Measurements from ENCODE around the gene RNF41. TPM values are rescaled to one million over a fixed set of nuclear protein-coding genes. Genes with fewer than 3 reads are reported as not detected.

The RNF41 gene
- total RNA-seq, 1 experiment from 2014 or later = 57.4 TPM

DNA sequence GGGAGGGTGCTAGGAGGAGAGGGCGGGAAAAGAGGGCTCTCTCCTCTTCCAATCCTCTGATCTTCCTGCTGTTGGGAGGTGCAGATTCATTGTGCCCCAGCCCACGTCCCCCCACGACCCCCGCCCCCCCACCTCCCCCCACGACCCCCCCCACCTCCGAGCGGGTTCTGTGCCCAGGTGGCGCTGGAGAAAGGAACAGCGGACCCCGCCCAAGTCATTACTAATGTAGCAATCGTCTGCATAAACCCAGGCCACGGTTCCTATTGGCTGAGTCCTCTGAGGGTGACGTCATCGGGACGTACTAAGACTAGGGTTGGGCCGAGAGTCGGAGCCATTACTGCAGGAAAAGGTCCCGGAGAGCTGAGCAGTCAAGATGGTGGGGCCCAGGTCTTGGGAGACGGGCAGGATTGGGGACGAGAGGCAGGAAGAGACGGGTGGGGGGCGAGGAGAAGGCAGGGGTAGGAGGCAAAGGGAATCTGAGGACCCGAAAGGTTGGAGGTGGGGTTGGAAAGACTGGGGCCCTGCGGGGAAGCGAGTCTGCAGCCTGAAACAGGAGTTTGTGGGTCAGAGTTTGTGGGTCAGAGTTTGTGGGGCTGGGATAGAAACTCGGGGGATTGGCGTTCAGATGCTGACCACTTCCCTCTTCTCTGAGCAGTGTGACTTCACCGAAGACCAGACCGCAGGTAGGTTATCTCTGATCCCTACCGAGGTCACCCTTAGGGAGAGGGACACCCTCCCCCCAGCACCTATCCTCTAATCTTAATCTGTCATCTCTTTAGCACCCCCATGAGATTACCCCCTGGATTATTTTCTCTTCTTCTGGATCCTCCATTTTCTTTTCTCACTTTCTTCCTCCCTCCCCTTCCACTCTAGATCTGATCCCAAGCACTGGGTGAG is 63.4 kb downstream of the RNF41 start, which contains the start of gene MYL6 (continued):
- TF ChIP-seq NFYB (CRISPR knock-in tag; conservative IDR thresholded peaks at IDR 0.05; ENCODE audit: low read depth) (peak; percentile 53), ELF4 (CRISPR knock-in tag; IDR thresholded peaks at IDR 0.05; ENCODE audit: low read depth) (no peak), OVOL2 (CRISPR knock-in tag; IDR thresholded peaks at IDR 0.05; ENCODE audit: borderline replicate concordance) (peak; percentile 17; the same call in 1 of the 2 replicates), ZNF396 (CRISPR knock-in tag; IDR thresholded peaks at IDR 0.05; ENCODE audit: borderline replicate concordance) (no peak), CDX4 (CRISPR knock-in tag; IDR thresholded peaks at IDR 0.05; ENCODE audit: borderline replicate concordance) (peak; percentile 49; the same call in 1 of the 2 replicates), ZNF121 (CRISPR knock-in tag; IDR thresholded peaks at IDR 0.05) (no peak), HMGXB4 (CRISPR knock-in tag; IDR thresholded peaks at IDR 0.05) (no peak), ZBTB21 (CRISPR knock-in tag; IDR thresholded peaks at IDR 0.05; ENCODE audit: borderline replicate concordance) (peak; percentile 76; the same call in 1 of the 2 replicates), NFE2L1 (CRISPR knock-in tag; IDR thresholded peaks at IDR 0.05) (peak; percentile 89), SMAD3 (CRISPR knock-in tag; IDR thresholded peaks at IDR 0.05; ENCODE audit: borderline replicate concordance) (no peak), ZNF425 (CRISPR knock-in tag; conservative IDR thresholded peaks at IDR 0.05) (peak; percentile 87; the same call in 1 of the 2 replicates), SOX15 (CRISPR knock-in tag; IDR thresholded peaks at IDR 0.05) (peak; percentile 69; the same call in 1 of the 2 replicates), ZNF532 (CRISPR knock-in tag; IDR thresholded peaks at IDR 0.05; ENCODE audit: borderline replicate concordance) (peak; percentile 97), CREM (CRISPR knock-in tag; IDR thresholded peaks at IDR 0.05) (peak; percentile 44; the same call in 1 of the 2 replicates), TCF7 (CRISPR knock-in tag; IDR thresholded peaks at IDR 0.05; ENCODE audit: low read depth) (no peak), ZMAT4 (CRISPR knock-in tag; IDR thresholded peaks at IDR 0.05) (peak; percentile 87), ETV6 (CRISPR knock-in tag; IDR thresholded peaks at IDR 0.05) (no peak; the same call in 1 of the 2 replicates)
- TF ChIP-seq, protein P1, sequence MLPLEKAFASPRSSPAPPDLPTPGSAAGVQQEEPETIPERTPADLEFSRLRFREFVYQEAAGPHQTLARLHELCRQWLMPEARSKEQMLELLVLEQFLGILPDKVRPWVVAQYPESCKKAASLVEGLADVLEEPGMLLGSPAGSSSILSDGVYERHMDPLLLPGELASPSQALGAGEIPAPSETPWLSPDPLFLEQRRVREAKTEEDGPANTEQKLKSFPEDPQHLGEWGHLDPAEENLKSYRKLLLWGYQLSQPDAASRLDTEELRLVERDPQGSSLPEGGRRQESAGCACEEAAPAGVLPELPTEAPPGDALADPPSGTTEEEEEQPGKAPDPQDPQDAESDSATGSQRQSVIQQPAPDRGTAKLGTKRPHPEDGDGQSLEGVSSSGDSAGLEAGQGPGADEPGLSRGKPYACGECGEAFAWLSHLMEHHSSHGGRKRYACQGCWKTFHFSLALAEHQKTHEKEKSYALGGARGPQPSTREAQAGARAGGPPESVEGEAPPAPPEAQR (CRISPR knock-in tag; IDR thresholded peaks at IDR 0.05) = no peak
- TF ChIP-seq, protein P2, sequence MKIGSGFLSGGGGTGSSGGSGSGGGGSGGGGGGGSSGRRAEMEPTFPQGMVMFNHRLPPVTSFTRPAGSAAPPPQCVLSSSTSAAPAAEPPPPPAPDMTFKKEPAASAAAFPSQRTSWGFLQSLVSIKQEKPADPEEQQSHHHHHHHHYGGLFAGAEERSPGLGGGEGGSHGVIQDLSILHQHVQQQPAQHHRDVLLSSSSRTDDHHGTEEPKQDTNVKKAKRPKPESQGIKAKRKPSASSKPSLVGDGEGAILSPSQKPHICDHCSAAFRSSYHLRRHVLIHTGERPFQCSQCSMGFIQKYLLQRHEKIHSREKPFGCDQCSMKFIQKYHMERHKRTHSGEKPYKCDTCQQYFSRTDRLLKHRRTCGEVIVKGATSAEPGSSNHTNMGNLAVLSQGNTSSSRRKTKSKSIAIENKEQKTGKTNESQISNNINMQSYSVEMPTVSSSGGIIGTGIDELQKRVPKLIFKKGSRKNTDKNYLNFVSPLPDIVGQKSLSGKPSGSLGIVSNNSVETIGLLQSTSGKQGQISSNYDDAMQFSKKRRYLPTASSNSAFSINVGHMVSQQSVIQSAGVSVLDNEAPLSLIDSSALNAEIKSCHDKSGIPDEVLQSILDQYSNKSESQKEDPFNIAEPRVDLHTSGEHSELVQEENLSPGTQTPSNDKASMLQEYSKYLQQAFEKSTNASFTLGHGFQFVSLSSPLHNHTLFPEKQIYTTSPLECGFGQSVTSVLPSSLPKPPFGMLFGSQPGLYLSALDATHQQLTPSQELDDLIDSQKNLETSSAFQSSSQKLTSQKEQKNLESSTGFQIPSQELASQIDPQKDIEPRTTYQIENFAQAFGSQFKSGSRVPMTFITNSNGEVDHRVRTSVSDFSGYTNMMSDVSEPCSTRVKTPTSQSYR (CRISPR knock-in tag; IDR thresholded peaks at IDR 0.05) = no peak
- TF ChIP-seq, protein P3, sequence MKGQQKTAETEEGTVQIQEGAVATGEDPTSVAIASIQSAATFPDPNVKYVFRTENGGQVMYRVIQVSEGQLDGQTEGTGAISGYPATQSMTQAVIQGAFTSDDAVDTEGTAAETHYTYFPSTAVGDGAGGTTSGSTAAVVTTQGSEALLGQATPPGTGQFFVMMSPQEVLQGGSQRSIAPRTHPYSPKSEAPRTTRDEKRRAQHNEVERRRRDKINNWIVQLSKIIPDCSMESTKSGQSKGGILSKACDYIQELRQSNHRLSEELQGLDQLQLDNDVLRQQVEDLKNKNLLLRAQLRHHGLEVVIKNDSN (CRISPR knock-in tag; IDR thresholded peaks at IDR 0.05) = no peak; the same call in 1 of the 2 replicates

Data from WTC11 (cell line).